Measurements from ENCODE around the gene ATP8A2. TPM values are rescaled to one million over a fixed set of nuclear protein-coding genes. Genes with fewer than 3 reads are reported as not detected.

ATP8A2 gene
- total and polyA plus RNA-seq, 9 of the 15 experiments (the other 6 are each of a cell fraction or from before 2014, with no cell fraction given) = under 0.01 to 0.33 (median 0.06) TPM; not detected in 4

GRCh38 chr13:25902455-25902854 is 530.7 kb downstream of the ATP8A2 start:
- no peaks in the 10 kb centered on the region for H3K9me3 ChIP-seq (replicated peaks; ENCODE audit: control insufficient read depth, insufficient read depth, low read depth, low read length)
- WGBS (ENCODE audit: insufficient coverage, low coverage, missing lambda C conversion rate) = 6% methylated on average over 6 of the region's 6 CpGs
- H3K27me3 ChIP-seq (ENCODE audit: control insufficient read depth in 2 of 2, insufficient read depth in 2 of 2, low read length in 2 of 2) = peaks cover 2 to 5% of the 10 kb centered on the region in 2 experiments; a peak in 1 of 5 replicates
- no peak overlapping the region for H3K4me2 ChIP-seq (ENCODE audit: insufficient read depth, low read length)
- H3K4me1 ChIP-seq (replicated peaks in 1 of 2; ENCODE audit: control insufficient read depth in 2 of 2, insufficient read depth in 2 of 2, low read length in 2 of 2) = no peaks in the 10 kb centered on the region
- BruUV-seq (replicated peaks) = no TSS peak
- in situ Hi-C loops (cut with MboI) = no loop called here
- ATAC-seq (no peak), FAIRE-seq (no peak), DNase-seq (ENCODE audit: extremely low read depth in 1 of 4, low spot score in 3 of 4) (no peak)
- H3K9ac ChIP-seq (ENCODE audit: insufficient read depth in 1 of 2, low read depth in 2 of 2, low read length in 2 of 2) = no peak overlapping the region
- POLR2A ChIA-PET = no interaction called here
- CTCF ChIA-PET (ENCODE audit: low intra/inter-chr PET ratio) = no interaction called here
- no peaks in the 10 kb centered on the region for H3K9me1 ChIP-seq (ENCODE audit: control insufficient read depth, insufficient read depth, low read length)
- no peak overlapping the region for H3K4me3 ChIP-seq
- intact Hi-C loops (cut with micrococcal nuclease) = no loop called here
- H3K79me2 ChIP-seq (ENCODE audit: control insufficient read depth, insufficient read depth, low read length) = no peaks in the 10 kb centered on the region
- H2AFZ ChIP-seq (ENCODE audit: low read depth, low read length) = no peak overlapping the region
- H3K36me3 ChIP-seq (ENCODE audit: control insufficient read depth, insufficient read depth, low read length) = no peaks in the 10 kb centered on the region
- TF ChIP-seq CHCHD3 (CRISPR knock-in tag; IDR thresholded peaks at IDR 0.05) (no peak), ZNF263 (CRISPR knock-in tag; IDR thresholded peaks at IDR 0.05; ENCODE audit: borderline replicate concordance) (no peak), ZNF174 (CRISPR knock-in tag; IDR thresholded peaks at IDR 0.05) (no peak), ZNF121 (CRISPR knock-in tag; conservative IDR thresholded peaks at IDR 0.05) (no peak), SMARCA4 (IDR thresholded peaks at IDR 0.05) (no peak), BRD4 (IDR thresholded peaks at IDR 0.05) (no peak), ZNF311 (CRISPR knock-in tag; IDR thresholded peaks at IDR 0.05) (no peak), ZNF655 (CRISPR knock-in tag; IDR thresholded peaks at IDR 0.05) (no peak), TOE1 (IDR thresholded peaks at IDR 0.05; ENCODE audit: borderline replicate concordance) (no peak), TOE1 (CRISPR knock-in tag; IDR thresholded peaks at IDR 0.05; ENCODE audit: borderline replicate concordance, low read depth) (no peak), CHD1 (IDR thresholded peaks at IDR 0.05; ENCODE audit: low read length) (no peak), MTA3 (IDR thresholded peaks at IDR 0.05; ENCODE audit: borderline replicate concordance) (no peak), CREBBP (IDR thresholded peaks at IDR 0.05; ENCODE audit: low read depth, low read length) (no peak), SIN3B (IDR thresholded peaks at IDR 0.05; ENCODE audit: low read depth) (no peak), TGIF2 (CRISPR knock-in tag; IDR thresholded peaks at IDR 0.05) (no peak), SNRNP70 (optimal IDR thresholded peaks at IDR 0.05; ENCODE audit: low read depth, low read length) (no peak)
- TF ChIP-seq, protein P1, sequence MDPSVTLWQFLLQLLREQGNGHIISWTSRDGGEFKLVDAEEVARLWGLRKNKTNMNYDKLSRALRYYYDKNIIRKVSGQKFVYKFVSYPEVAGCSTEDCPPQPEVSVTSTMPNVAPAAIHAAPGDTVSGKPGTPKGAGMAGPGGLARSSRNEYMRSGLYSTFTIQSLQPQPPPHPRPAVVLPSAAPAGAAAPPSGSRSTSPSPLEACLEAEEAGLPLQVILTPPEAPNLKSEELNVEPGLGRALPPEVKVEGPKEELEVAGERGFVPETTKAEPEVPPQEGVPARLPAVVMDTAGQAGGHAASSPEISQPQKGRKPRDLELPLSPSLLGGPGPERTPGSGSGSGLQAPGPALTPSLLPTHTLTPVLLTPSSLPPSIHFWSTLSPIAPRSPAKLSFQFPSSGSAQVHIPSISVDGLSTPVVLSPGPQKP (CRISPR knock-in tag; IDR thresholded peaks at IDR 0.05) = no peak
- TF ChIP-seq, protein P2, sequence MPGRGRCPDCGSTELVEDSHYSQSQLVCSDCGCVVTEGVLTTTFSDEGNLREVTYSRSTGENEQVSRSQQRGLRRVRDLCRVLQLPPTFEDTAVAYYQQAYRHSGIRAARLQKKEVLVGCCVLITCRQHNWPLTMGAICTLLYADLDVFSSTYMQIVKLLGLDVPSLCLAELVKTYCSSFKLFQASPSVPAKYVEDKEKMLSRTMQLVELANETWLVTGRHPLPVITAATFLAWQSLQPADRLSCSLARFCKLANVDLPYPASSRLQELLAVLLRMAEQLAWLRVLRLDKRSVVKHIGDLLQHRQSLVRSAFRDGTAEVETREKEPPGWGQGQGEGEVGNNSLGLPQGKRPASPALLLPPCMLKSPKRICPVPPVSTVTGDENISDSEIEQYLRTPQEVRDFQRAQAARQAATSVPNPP (IDR thresholded peaks at IDR 0.05; ENCODE audit: borderline replicate concordance, insufficient read depth, insufficient read length) = no peak
- TF ChIP-seq, protein P3, sequence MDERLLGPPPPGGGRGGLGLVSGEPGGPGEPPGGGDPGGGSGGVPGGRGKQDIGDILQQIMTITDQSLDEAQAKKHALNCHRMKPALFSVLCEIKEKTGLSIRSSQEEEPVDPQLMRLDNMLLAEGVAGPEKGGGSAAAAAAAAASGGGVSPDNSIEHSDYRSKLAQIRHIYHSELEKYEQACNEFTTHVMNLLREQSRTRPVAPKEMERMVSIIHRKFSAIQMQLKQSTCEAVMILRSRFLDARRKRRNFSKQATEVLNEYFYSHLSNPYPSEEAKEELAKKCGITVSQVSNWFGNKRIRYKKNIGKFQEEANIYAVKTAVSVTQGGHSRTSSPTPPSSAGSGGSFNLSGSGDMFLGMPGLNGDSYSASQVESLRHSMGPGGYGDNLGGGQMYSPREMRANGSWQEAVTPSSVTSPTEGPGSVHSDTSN (CRISPR knock-in tag; IDR thresholded peaks at IDR 0.05; ENCODE audit: low read depth) = no peak
- TF ChIP-seq, protein P3 (tag; conservative IDR thresholded peaks at IDR 0.05; ENCODE audit: low read depth) = no peak
- H3K27ac ChIP-seq (ENCODE audit: extremely low read depth, low read depth, low read length) = no peak overlapping the region
- no peaks in the 10 kb centered on the region for H4K20me1 ChIP-seq (replicated peaks; ENCODE audit: control insufficient read depth, insufficient read depth, low read length)

Measured in K562 (cell line).